Measurements from ENCODE around the gene ZNF311. TPM values are rescaled to one million over a fixed set of nuclear protein-coding genes. Genes with fewer than 3 reads are reported as not detected.

Gene ZNF311
- total and polyA plus RNA-seq, 9 of the 15 experiments (the other 6 are each of a cell fraction or from before 2014, with no cell fraction given) = 5.1 to 10.0 (median 7.5) TPM

DNA sequence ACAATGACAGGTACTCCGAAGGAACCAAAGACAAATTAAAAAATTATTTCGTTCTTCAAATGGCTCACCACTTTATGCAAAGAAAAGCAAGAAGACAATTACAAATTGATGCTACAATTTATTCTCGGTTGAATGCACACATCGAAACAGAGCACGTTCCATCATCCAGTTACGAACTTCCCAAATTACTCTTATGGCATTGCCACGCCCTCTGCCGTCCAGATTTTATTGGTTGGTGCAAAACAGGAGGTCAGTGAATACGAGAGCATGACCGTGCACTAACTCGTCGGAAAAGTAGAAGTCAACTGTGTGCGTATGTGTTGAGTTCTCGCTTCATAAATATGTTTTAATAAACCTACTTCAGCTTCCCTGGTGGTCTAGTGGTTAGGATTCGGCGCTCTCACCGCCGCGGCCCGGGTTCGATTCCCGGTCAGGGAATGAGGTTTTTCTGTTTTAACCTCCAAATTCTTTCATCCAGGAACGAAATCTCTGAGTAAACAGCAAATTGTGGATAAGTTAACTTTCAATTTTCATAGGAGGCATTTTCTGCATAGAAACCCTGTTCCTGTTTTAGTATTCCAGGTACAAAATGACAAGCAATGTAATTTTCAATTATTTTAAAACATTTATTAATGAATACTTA lies 23.2 kb downstream of the ZNF311 start (continued):
- TF ChIP-seq HOXB6 (CRISPR knock-in tag; IDR thresholded peaks at IDR 0.05; ENCODE audit: borderline replicate concordance) = peak; percentile 61; the same call in 1 of the 2 replicates
- TF ChIP-seq ZNF830 (CRISPR knock-in tag; IDR thresholded peaks at IDR 0.05) = no peak
- TF ChIP-seq SREBF1 (IDR thresholded peaks at IDR 0.05; ENCODE audit: borderline replicate concordance, low read depth, low read length) = peak; percentile 78; the same call in 1 of the 2 replicates
- TF ChIP-seq ESRRA (IDR thresholded peaks at IDR 0.05; ENCODE audit: borderline replicate concordance, low read depth) = peak; percentile 61; the same call in 1 of the 2 replicates
- peak; percentile 70; the same call in 1 of the 2 replicates for TF ChIP-seq ILF3 (IDR thresholded peaks at IDR 0.05; ENCODE audit: borderline replicate concordance)
- no peak for TF ChIP-seq OTX1 (CRISPR knock-in tag; IDR thresholded peaks at IDR 0.05)
- TF ChIP-seq ZNF431 (CRISPR knock-in tag; IDR thresholded peaks at IDR 0.05) = no peak
- no peak for TF ChIP-seq MCM7 (IDR thresholded peaks at IDR 0.05)
- no peak for TF ChIP-seq ZNF224 (CRISPR knock-in tag; IDR thresholded peaks at IDR 0.05)
- TF ChIP-seq NRF1 (conservative IDR thresholded peaks at IDR 0.05 in 1 of 2, IDR thresholded peaks at IDR 0.05 in 1 of 2) = peak; percentile 36 to 45; a peak in 1 of 4 replicates
- no peak for TF ChIP-seq ESRRB (CRISPR knock-in tag; IDR thresholded peaks at IDR 0.05; ENCODE audit: borderline replicate concordance)
- TF ChIP-seq IRF9 (tag; IDR thresholded peaks at IDR 0.05) = no peak
- 0 out of 4 replicates have a peak, but pooled peaks of 1 of the 2 experiments have one; percentile 13 for TF ChIP-seq RCOR1 (IDR thresholded peaks at IDR 0.05; ENCODE audit: borderline replicate concordance in 1 of 2, low read depth in 2 of 2, low read length in 2 of 2)
- peak; percentile 68; the same call in 1 of the 2 replicates for TF ChIP-seq BHLHE40 (IDR thresholded peaks at IDR 0.05; ENCODE audit: low read length)
- no peak for TF ChIP-seq MBD2 (IDR thresholded peaks at IDR 0.05; ENCODE audit: borderline replicate concordance, low read depth)
- no peak for TF ChIP-seq KDM5B (IDR thresholded peaks at IDR 0.05; ENCODE audit: insufficient replicate concordance, low read depth, low read length)
- peak in 1 of 2 experiments; percentile 89; a peak in 3 of 4 replicates for TF ChIP-seq FOXK2 (conservative IDR thresholded peaks at IDR 0.05 in 1 of 2, IDR thresholded peaks at IDR 0.05 in 1 of 2; ENCODE audit: low read depth in 2 of 2)
- no peak for TF ChIP-seq PHTF2 (CRISPR knock-in tag; IDR thresholded peaks at IDR 0.05)
- 0 out of 2 replicates have a peak, but pooled peaks have one; percentile 40 for TF ChIP-seq TCF7 (IDR thresholded peaks at IDR 0.05; ENCODE audit: borderline replicate concordance)
- TF ChIP-seq ZNF76 (CRISPR knock-in tag; IDR thresholded peaks at IDR 0.05; ENCODE audit: borderline replicate concordance) = no peak
- TF ChIP-seq ADNP (tag; IDR thresholded peaks at IDR 0.05) = peak; percentile 85; the same call in 1 of the 2 replicates
- no peak for TF ChIP-seq SUPT5H (IDR thresholded peaks at IDR 0.05)
- TF ChIP-seq, protein P1, sequence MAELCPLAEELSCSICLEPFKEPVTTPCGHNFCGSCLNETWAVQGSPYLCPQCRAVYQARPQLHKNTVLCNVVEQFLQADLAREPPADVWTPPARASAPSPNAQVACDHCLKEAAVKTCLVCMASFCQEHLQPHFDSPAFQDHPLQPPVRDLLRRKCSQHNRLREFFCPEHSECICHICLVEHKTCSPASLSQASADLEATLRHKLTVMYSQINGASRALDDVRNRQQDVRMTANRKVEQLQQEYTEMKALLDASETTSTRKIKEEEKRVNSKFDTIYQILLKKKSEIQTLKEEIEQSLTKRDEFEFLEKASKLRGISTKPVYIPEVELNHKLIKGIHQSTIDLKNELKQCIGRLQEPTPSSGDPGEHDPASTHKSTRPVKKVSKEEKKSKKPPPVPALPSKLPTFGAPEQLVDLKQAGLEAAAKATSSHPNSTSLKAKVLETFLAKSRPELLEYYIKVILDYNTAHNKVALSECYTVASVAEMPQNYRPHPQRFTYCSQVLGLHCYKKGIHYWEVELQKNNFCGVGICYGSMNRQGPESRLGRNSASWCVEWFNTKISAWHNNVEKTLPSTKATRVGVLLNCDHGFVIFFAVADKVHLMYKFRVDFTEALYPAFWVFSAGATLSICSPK (IDR thresholded peaks at IDR 0.05; ENCODE audit: borderline replicate concordance) = no peak
- TF ChIP-seq PCBP1 (IDR thresholded peaks at IDR 0.05; ENCODE audit: low read depth, low read length, poor library complexity, severe bottlenecking) = no peak
- peak; percentile 42; the same call in 1 of the 2 replicates for TF ChIP-seq TOE1 (IDR thresholded peaks at IDR 0.05; ENCODE audit: borderline replicate concordance)
- no peak; the same call in 1 of the 2 replicates for TF ChIP-seq TOE1 (CRISPR knock-in tag; IDR thresholded peaks at IDR 0.05; ENCODE audit: borderline replicate concordance, low read depth)
- no peak for TF ChIP-seq ZNF785 (CRISPR knock-in tag; IDR thresholded peaks at IDR 0.05)
